SK-N-SH (cell line): Measurements from ENCODE around the gene SNRPN. TPM values are rescaled to one million over a fixed set of nuclear protein-coding genes. Genes with fewer than 3 reads are reported as not detected.
A peak's percentile ranks its signal among the peaks of the same experiment; 100 is the strongest.
"Not testable (repeated sequence)": the region's sequence is repeated elsewhere in the genome, so short reads cannot be mapped to it uniquely, and the experiment has no call there.

ENCODE experiments used
- CTCF ChIA-PET: fragments of 300-600, 350-600 bp; formaldehyde crosslinking; extraction: SDS; loops from one replicate; lab custom pipeline; 2021; lab: Yijun Ruan, JAX
- POLR2A ChIA-PET: fragments of 350-600 bp; sonication (Branson Sonifier 250); formaldehyde crosslinking; extraction: SDS; loops from one replicate; lab custom pipeline; 2020; ENCODE audit warnings: antibody characterized with exemption, inconsistent platforms; lab: Yijun Ruan, JAX
- DNase-seq: peaks from one replicate; pipeline ENCODE4 v3.0.0; 2012
- H2AFZ ChIP-seq: fragments of 200-600 bp; sonication (generic); 2 replicates; pipeline ENCODE4 v1.8.1; 2016; ENCODE audit warnings: antibody characterized with exemption, mild to moderate bottlenecking, low read depth
- H3F3A ChIP-seq: fragments of 200-600 bp; sonication (generic); replicated peaks from 2 replicates; pipeline ENCODE3; 2016; ENCODE audit warnings: antibody characterized with exemption, mild to moderate bottlenecking; ENCODE audit not compliant: insufficient read depth
- H3K27ac ChIP-seq, 2 experiments: fragments of 200-500 bp in 1 of 2; fragments of 200-600 bp in 1 of 2; sonication (Bioruptor generic) in 1 of 2; sonication (generic), shearing (Covaris generic) in 1 of 2; 2 replicates each; pipeline versions ENCODE4 v1.5.1 to v1.6.1; 2014 to 2016; ENCODE audit warnings: low read depth in 2 of 2, inconsistent platforms in 1 of 2, low read length in 1 of 2, mild to moderate bottlenecking in 1 of 2, mixed read lengths in 1 of 2
- H3K27me3 ChIP-seq: fragments of 200-600 bp; sonication (generic), shearing (Covaris generic); 2 replicates; pipeline ENCODE4 v1.6.1; 2016; ENCODE audit warnings: mixed run types; ENCODE audit not compliant: insufficient read depth
- H3K36me3 ChIP-seq, 2 experiments: fragments of 200-500 bp in 1 of 2; fragments of 200-600 bp in 1 of 2; sonication (Bioruptor generic) in 1 of 2; sonication (generic) in 1 of 2; replicated peaks in 1 of 2; 2 replicates each; pipeline versions ENCODE3 to v1.5.1; 2014 to 2016; ENCODE audit warnings: low read length in 1 of 2, mild to moderate bottlenecking in 1 of 2; ENCODE audit not compliant: insufficient read depth in 2 of 2, control insufficient read depth in 1 of 2
- H3K4me1 ChIP-seq, 2 experiments: fragments of 200-500 bp in 1 of 2; fragments of 200-600 bp in 1 of 2; sonication (Bioruptor generic) in 1 of 2; sonication (generic), shearing (Covaris generic) in 1 of 2; 2 replicates each; pipeline versions ENCODE4 v1.5.1 to v1.6.1; 2014 to 2016; ENCODE audit warnings: low read depth in 1 of 2, low read length in 1 of 2, mixed run types in 1 of 2; ENCODE audit not compliant: insufficient read depth in 2 of 2, control insufficient read depth in 1 of 2
- H3K4me2 ChIP-seq: fragments of 200-600 bp; sonication (generic), shearing (Covaris generic); 2 replicates; pipeline ENCODE4 v1.6.1; 2017; ENCODE audit warnings: mixed run types
- H3K4me3 ChIP-seq, 2 experiments: fragments of 200-500 bp in 1 of 2; fragments of 200-600 bp in 1 of 2; sonication (Bioruptor generic) in 1 of 2; sonication (generic), shearing (Covaris generic) in 1 of 2; 2 replicates each; pipeline versions ENCODE4 v1.5.1 to v1.8.1; 2014 to 2016; ENCODE audit warnings: low read depth in 2 of 2, inconsistent platforms in 1 of 2, low read length in 1 of 2, mild to moderate bottlenecking in 1 of 2, mixed read lengths in 1 of 2, moderate library complexity in 1 of 2
- H3K79me2 ChIP-seq: fragments of 200-600 bp; sonication (generic); 2 replicates; pipeline ENCODE4 v1.8.1; 2017; ENCODE audit warnings: mild to moderate bottlenecking; ENCODE audit not compliant: insufficient read depth
- H3K9ac ChIP-seq: fragments of 200-600 bp; sonication (generic); 2 replicates; pipeline ENCODE4 v1.6.1; 2017; ENCODE audit warnings: mixed run types
- H3K9me2 ChIP-seq: fragments of 200-600 bp; sonication (generic); 2 replicates; pipeline ENCODE4 v1.6.1; 2017; ENCODE audit warnings: mixed run types
- H3K9me3 ChIP-seq: fragments of 200-600 bp; sonication (generic); 2 replicates; pipeline ENCODE4 v1.6.1; 2017; ENCODE audit warnings: mixed run types, mild to moderate bottlenecking, moderate library complexity
- H4K20me1 ChIP-seq: fragments of 200-600 bp; sonication (generic); 2 replicates; pipeline ENCODE4 v1.6.1; 2017; ENCODE audit warnings: mild to moderate bottlenecking, mixed run types; ENCODE audit not compliant: insufficient read depth
- CTCF ChIP-seq: fragments of 200-600 bp; sonication (generic); IDR thresholded peaks from 2 replicates; pipeline ENCODE4 v1.6.1; 2017; ENCODE audit warnings: antibody characterized with exemption, mild to moderate bottlenecking, moderate library complexity
- ELF1 ChIP-seq: IDR thresholded peaks from 2 replicates; pipeline ENCODE4 v1.4.0; 2012
- FOXJ3 ChIP-seq: sonication (generic); formaldehyde crosslinking; IDR thresholded peaks from 2 replicates; pipeline ENCODE4 v1.5.1; 2020; ENCODE audit warnings: mild to moderate bottlenecking, missing genetic modification reagents
- GABPA ChIP-seq: IDR thresholded peaks from 2 replicates; pipeline ENCODE4 v1.4.0; 2012; ENCODE audit warnings: low read depth, mild to moderate bottlenecking
- MEF2A ChIP-seq: IDR thresholded peaks from 2 replicates; pipeline ENCODE4 v1.4.0; 2012; ENCODE audit warnings: low read depth, borderline replicate concordance
- MXI1 ChIP-seq: IDR thresholded peaks from 2 replicates; pipeline ENCODE4 v1.6.1; 2012; ENCODE audit warnings: mild to moderate bottlenecking, low read depth, low read length, improper control_type of control experiment
- RAD21 ChIP-seq: IDR thresholded peaks from 2 replicates; pipeline ENCODE4 v1.6.1; 2012; ENCODE audit warnings: mild to moderate bottlenecking, low read length
- RCOR1 ChIP-seq: fragments of 150-350 bp; IDR thresholded peaks from 2 replicates; pipeline ENCODE4 v1.6.1; 2017; ENCODE audit warnings: antibody characterized with exemption, low read length
- RXRA ChIP-seq: IDR thresholded peaks from 2 replicates; pipeline ENCODE4 v1.4.0; 2012; ENCODE audit warnings: low read depth, mild to moderate bottlenecking, borderline replicate concordance
- TAF1 ChIP-seq: IDR thresholded peaks from 2 replicates; pipeline ENCODE4 v1.6.1; 2012; ENCODE audit warnings: low read depth, mild to moderate bottlenecking, low read length, moderate library complexity, borderline replicate concordance
- ZBTB33 ChIP-seq: IDR thresholded peaks from 2 replicates; pipeline ENCODE4 v1.4.0; 2012; ENCODE audit warnings: low read depth, borderline replicate concordance
- WGBS: methylation state at CpG from one replicate; pipeline ENCODE4 v1.1.6; 2017; ENCODE audit warnings: low lambda C conversion rate; 5-methylcytosine and 5-hydroxymethylcytosine counted together
- polyA plus RNA-seq, 3 experiments: library from polyadenylated mRNA; depleted of rRNA; stranded (reverse); fragments of >200 nt; gene quantifications; 2 replicates each; pipeline ENCODE4 v1.2.3, GENCODE V29; 2012

SNRPN gene
- polyA plus RNA-seq, 1 of the 3 experiments (the other 2 are of a cell fraction), result 147 TPM

- no peak for TF ChIP-seq MXI1
- TF ChIP-seq TAF1, result no peak
- no peak for TF ChIP-seq RXRA
- no peak for TF ChIP-seq GABPA
- TF ChIP-seq, all 33 proteins: peak for 0
Observed at GRCh38 chr15:24971772-24972171, 17.0 kb downstream of the SNRPN start (continued).

- H4K20me1 ChIP-seq, H3K27ac ChIP-seq, CTCF ChIA-PET, H3K79me2 ChIP-seq, H3K9me3 ChIP-seq, H3K27me3 ChIP-seq, H3K4me2 ChIP-seq, H3K9ac ChIP-seq, H3K4me3 ChIP-seq, H3F3A ChIP-seq, POLR2A ChIA-PET, H3K9me2 ChIP-seq, H2AFZ ChIP-seq, H3K4me1 ChIP-seq, DNase-seq: not testable (repeated sequence)
- WGBS, result 75% methylated on average over 5 of the region's 5 CpGs
- peaks cover 33 to 43% of the 10 kb centered on the region in 2 experiments for H3K36me3 ChIP-seq
Observed at GRCh38 chr15:24972707-24973106, 17.9 kb downstream of the SNRPN start.

- Histone ChIP-seq H3K9me2 (no peaks in the 10 kb centered on the region), H3K4me3 (no peak overlapping the region), H3K4me1 (no peaks in the 10 kb centered on the region), H3K79me2 (no peaks in the 10 kb centered on the region; the same call in 1 of the 2 replicates), H3K27ac (no peak overlapping the region), H3K9ac (no peak overlapping the region), H3F3A (peaks cover 3% of the 10 kb centered on the region), H3K9me3 (no peaks in the 10 kb centered on the region), H3K4me2 (no peak overlapping the region), H4K20me1 (no peaks in the 10 kb centered on the region), H3K36me3 (peaks cover 43 to 53% of the 10 kb centered on the region in 2 experiments), H2AFZ (no peak overlapping the region), H3K27me3 (no peaks in the 10 kb centered on the region)
- ChIA-PET POLR2A (no interaction called here), CTCF (no interaction called here)
- WGBS, result 67% methylated on average over 3 of the region's 3 CpGs
- no peak for TF ChIP-seq RAD21
- TF ChIP-seq FOXJ3 (CRISPR knock-in tag), result no peak
- TF ChIP-seq ELF1, result no peak
- TF ChIP-seq RCOR1, result no peak
- TF ChIP-seq ZBTB33, result no peak
- TF ChIP-seq MEF2A, result no peak
- TF ChIP-seq CTCF, result 0 out of 2 replicates have a peak, but pooled peaks have one; percentile 20
- TF ChIP-seq, all 33 proteins: peak for 1
- no peak for DNase-seq
Observed at GRCh38 chr15:24976932-24977331, 22.1 kb downstream of the SNRPN start.
